ENCODE measurements around the gene SSTR1. TPM values are rescaled to one million over a fixed set of nuclear protein-coding genes. Genes with fewer than 3 reads are reported as not detected.

Gene SSTR1
- total RNA-seq, 1 experiment from 2014 or later: not detected

DNA sequence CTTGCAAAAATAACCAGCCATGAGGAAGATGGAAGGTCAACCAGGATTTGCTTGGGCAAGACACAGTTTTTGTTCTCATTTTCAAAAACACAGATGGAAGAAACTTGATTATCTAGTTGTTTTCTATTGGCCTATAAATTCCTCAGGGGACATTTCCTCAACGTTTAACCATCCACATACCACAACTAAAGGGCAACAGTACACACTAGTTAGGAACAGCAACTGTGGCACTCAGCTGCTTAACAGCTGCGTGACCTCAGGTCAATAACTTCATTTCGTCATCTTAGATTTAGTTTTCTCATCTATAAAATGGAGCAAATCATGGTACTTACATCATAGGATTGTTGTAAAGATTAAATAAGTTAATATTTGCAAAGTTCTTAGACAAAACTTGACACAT lies 18.7 kb downstream of the SSTR1 start:
- CTCF ChIA-PET: no interaction called here
- Histone ChIP-seq H3K9me2 (ENCODE audit: insufficient read depth) (no peaks in the 10 kb centered on the region), H3K9ac (ENCODE audit: low read length) (no peak overlapping the region), H3K27me3 (ENCODE audit: insufficient read depth, low read length) (no peaks in the 10 kb centered on the region), H2AFZ (ENCODE audit: low read depth, low read length, poor library complexity, severe bottlenecking) (no peak overlapping the region), H3K79me2 (ENCODE audit: insufficient read depth, low read length) (no peaks in the 10 kb centered on the region), H3K9me3 (ENCODE audit: control insufficient read depth in 1 of 2, insufficient read depth in 1 of 2, low read depth in 1 of 2, low read length in 2 of 2) (no peaks in the 10 kb centered on the region), H3K4me3 (replicated peaks in 1 of 2; ENCODE audit: low read depth in 1 of 2, low read length in 2 of 2) (no peak overlapping the region), H3K4me2 (ENCODE audit: low read length) (no peak overlapping the region), H4K20me1 (ENCODE audit: insufficient read depth) (no peaks in the 10 kb centered on the region), H3K36me3 (ENCODE audit: control insufficient read depth in 1 of 2, insufficient read depth in 2 of 2, low read length in 2 of 2) (no peaks in the 10 kb centered on the region), H3K4me1 (ENCODE audit: control insufficient read depth in 1 of 2, insufficient read depth in 2 of 2, low read length in 2 of 2) (no peaks in the 10 kb centered on the region), H3K27ac (ENCODE audit: low read depth, low read length) (no peak overlapping the region)
- no peak for DNase-seq (ENCODE audit: low read depth, low spot score)
- intact Hi-C loops (cut with micrococcal nuclease): no loop called here
- TF ChIP-seq, protein P1, sequence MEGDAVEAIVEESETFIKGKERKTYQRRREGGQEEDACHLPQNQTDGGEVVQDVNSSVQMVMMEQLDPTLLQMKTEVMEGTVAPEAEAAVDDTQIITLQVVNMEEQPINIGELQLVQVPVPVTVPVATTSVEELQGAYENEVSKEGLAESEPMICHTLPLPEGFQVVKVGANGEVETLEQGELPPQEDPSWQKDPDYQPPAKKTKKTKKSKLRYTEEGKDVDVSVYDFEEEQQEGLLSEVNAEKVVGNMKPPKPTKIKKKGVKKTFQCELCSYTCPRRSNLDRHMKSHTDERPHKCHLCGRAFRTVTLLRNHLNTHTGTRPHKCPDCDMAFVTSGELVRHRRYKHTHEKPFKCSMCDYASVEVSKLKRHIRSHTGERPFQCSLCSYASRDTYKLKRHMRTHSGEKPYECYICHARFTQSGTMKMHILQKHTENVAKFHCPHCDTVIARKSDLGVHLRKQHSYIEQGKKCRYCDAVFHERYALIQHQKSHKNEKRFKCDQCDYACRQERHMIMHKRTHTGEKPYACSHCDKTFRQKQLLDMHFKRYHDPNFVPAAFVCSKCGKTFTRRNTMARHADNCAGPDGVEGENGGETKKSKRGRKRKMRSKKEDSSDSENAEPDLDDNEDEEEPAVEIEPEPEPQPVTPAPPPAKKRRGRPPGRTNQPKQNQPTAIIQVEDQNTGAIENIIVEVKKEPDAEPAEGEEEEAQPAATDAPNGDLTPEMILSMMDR (IDR thresholded peaks at IDR 0.05 in 2 of 3, conservative IDR thresholded peaks at IDR 0.05 in 1 of 3; ENCODE audit: borderline replicate concordance in 1 of 3, insufficient read depth in 1 of 3, low read depth in 2 of 3, low read length in 2 of 3): no peak
- TF ChIP-seq RAD21 (IDR thresholded peaks at IDR 0.05; ENCODE audit: low read depth) (no peak), CBX3 (IDR thresholded peaks at IDR 0.05; ENCODE audit: low read depth) (no peak), POLR2A (IDR thresholded peaks at IDR 0.05; ENCODE audit: borderline replicate concordance, extremely low read depth, insufficient read depth, insufficient read length) (no peak), ZBTB33 (IDR thresholded peaks at IDR 0.05; ENCODE audit: extremely low read depth, insufficient replicate concordance, low read length) (no peak), EZH2 (IDR thresholded peaks at IDR 0.05) (no peak), FOSL1 (IDR thresholded peaks at IDR 0.05; ENCODE audit: low read depth) (no peak), EGR1 (IDR thresholded peaks at IDR 0.05; ENCODE audit: low read depth) (no peak), ELF1 (IDR thresholded peaks at IDR 0.05; ENCODE audit: borderline replicate concordance, low read depth) (no peak), JUND (IDR thresholded peaks at IDR 0.05) (no peak), ZFX (IDR thresholded peaks at IDR 0.05) (no peak), YY1 (IDR thresholded peaks at IDR 0.05; ENCODE audit: extremely low read depth, insufficient replicate concordance, low read depth, low read length) (no peak), EZH2phosphoT487 (IDR thresholded peaks at IDR 0.05; ENCODE audit: borderline replicate concordance) (no peak), MAX (IDR thresholded peaks at IDR 0.05) (no peak), SP1 (IDR thresholded peaks at IDR 0.05; ENCODE audit: low read depth) (no peak), SIN3A (IDR thresholded peaks at IDR 0.05; ENCODE audit: low read depth) (no peak), CEBPB (IDR thresholded peaks at IDR 0.05; ENCODE audit: low read depth) (no peak), SRF (IDR thresholded peaks at IDR 0.05; ENCODE audit: low read depth) (no peak)
- TF ChIP-seq, protein P2, sequence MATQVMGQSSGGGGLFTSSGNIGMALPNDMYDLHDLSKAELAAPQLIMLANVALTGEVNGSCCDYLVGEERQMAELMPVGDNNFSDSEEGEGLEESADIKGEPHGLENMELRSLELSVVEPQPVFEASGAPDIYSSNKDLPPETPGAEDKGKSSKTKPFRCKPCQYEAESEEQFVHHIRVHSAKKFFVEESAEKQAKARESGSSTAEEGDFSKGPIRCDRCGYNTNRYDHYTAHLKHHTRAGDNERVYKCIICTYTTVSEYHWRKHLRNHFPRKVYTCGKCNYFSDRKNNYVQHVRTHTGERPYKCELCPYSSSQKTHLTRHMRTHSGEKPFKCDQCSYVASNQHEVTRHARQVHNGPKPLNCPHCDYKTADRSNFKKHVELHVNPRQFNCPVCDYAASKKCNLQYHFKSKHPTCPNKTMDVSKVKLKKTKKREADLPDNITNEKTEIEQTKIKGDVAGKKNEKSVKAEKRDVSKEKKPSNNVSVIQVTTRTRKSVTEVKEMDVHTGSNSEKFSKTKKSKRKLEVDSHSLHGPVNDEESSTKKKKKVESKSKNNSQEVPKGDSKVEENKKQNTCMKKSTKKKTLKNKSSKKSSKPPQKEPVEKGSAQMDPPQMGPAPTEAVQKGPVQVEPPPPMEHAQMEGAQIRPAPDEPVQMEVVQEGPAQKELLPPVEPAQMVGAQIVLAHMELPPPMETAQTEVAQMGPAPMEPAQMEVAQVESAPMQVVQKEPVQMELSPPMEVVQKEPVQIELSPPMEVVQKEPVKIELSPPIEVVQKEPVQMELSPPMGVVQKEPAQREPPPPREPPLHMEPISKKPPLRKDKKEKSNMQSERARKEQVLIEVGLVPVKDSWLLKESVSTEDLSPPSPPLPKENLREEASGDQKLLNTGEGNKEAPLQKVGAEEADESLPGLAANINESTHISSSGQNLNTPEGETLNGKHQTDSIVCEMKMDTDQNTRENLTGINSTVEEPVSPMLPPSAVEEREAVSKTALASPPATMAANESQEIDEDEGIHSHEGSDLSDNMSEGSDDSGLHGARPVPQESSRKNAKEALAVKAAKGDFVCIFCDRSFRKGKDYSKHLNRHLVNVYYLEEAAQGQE (IDR thresholded peaks at IDR 0.05; ENCODE audit: low read depth): no peak
- POLR2A ChIA-PET: no interaction called here
- BruUV-seq (replicated peaks): no TSS peak
- RAD21 ChIA-PET (ENCODE audit: low non-redundant PET in 1 of 2, low total read pairs in 2 of 2, uncharacterized antibody in 2 of 2, unreplicated experiment in 2 of 2): no interaction called here
- no peak for ATAC-seq

Measured in HCT116 (cell line).